GM12892 (cell line): Measurements from ENCODE around the gene IFI30.

Experiments used
- POLR2A ChIP-seq: IDR thresholded peaks from 2 replicates; pipeline ENCODE4 v1.6.1; 2011; ENCODE audit warnings: low read depth, low read length, control low read depth
- POLR2AphosphoS5 ChIP-seq: IDR thresholded peaks from 2 replicates; pipeline ENCODE4 v1.6.1; 2011; ENCODE audit warnings: low read depth, low read length, control low read depth

DNA sequence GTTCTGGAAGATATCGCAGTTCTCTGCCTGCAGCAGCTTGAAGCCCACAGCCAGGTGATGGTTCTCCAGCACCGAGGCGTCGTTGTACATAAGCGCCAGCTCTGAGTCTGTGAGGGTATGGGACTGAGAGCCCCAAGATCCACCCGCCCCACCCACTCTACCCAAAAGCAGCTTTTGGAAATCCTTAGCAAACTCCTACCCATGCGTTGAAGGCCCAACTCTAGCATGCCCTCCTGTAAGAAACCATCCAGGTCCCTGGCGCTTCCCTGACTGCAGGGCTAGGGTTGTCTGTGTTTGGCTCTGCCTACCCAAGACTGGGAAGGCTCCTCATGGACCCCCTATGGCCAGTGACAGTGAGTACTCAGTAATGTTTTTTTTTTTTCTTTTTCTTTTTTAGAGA is 43.2 kb downstream of the IFI30 start:
- TF ChIP-seq POLR2A: no peak
- TF ChIP-seq POLR2AphosphoS5: no peak
